ENCODE data around the gene TUFM. TPM values are rescaled to one million over a fixed set of nuclear protein-coding genes. Genes with fewer than 3 reads are reported as not detected.
"Not testable (repeated sequence)": the region's sequence is repeated elsewhere in the genome, so short reads cannot be mapped to it uniquely, and the experiment has no call there.

Gene TUFM
- total RNA-seq, 4 donors from 2014 or later, result 48.3 to 92.9 (median 61.6) TPM

- Histone ChIP-seq H3K9me3 (no peaks in the 10 kb centered on the region), H3K27me3 (no peaks in the 10 kb centered on the region), H3K36me3 (no peaks in the 10 kb centered on the region), H3K4me1 (peaks cover 0 to 12% of the 10 kb centered on the region in 2 donors), H3K27ac (peak within 1 kb of the TSS; percentile 94 to 100), H3K4me3 (peak within 1 kb of the TSS; percentile 94 to 97)
- intact Hi-C loops (cut with DNase I; ENCODE audit: low total_unique reads), result no loop called here
- TF ChIP-seq POLR2A (IDR thresholded peaks at IDR 0.05) (peak; percentile 61 to 87), CTCF (IDR thresholded peaks at IDR 0.05) (peak in 2 of 4 experiments; percentile 45 to 55)
- DNase-seq, result peak; percentile 92 to 93
These were observed 23.4 kb downstream of the TUFM start, which contains the start of gene ATXN2L for GRCh38 chr16:28822520-28823290. ATXN2L (plus strand) TSS chr16:28822999; CDS start chr16:28823260, 261 bp downstream.

- no peak for TF ChIP-seq POLR2A (IDR thresholded peaks at IDR 0.05)
- no peak for TF ChIP-seq CTCF (IDR thresholded peaks at IDR 0.05)
- Histone ChIP-seq H3K36me3 (no peaks in the 10 kb centered on the region), H3K4me1 (peaks cover 0 to 12% of the 10 kb centered on the region in 2 donors), H3K27ac (peak overlapping the region; percentile 94 to 100), H3K9me3 (no peaks in the 10 kb centered on the region), H3K4me3 (peak overlapping the region; percentile 94 to 97), H3K27me3 (no peaks in the 10 kb centered on the region)
- intact Hi-C loops (cut with DNase I; ENCODE audit: low total_unique reads), result no loop called here
- DNase-seq, result no peak
These were observed 24.2 kb downstream of the TUFM start for GRCh38 chr16:28821874-28822519.

- H3K36me3 ChIP-seq; H3K27me3 ChIP-seq; intact Hi-C loops (cut with DNase I; ENCODE audit: low total_unique reads); H3K27ac ChIP-seq; H3K4me3 ChIP-seq; H3K9me3 ChIP-seq; DNase-seq: not testable (repeated sequence)
- H3K4me1 ChIP-seq, result peaks cover 0 to 11% of the 10 kb centered on the region in 2 donors
These were observed 25.6 kb downstream of the TUFM start for GRCh38 chr16:28820546-28820945.

GRCh38 chr16:28820016-28820415, 26.1 kb downstream of the TUFM start:
- TF ChIP-seq CTCF (IDR thresholded peaks at IDR 0.05) (no peak), POLR2A (IDR thresholded peaks at IDR 0.05) (no peak)
- H3K36me3 ChIP-seq, result no peaks in the 10 kb centered on the region
- H3K4me3 ChIP-seq, result no peak overlapping the region
- peaks cover 0 to 6% of the 10 kb centered on the region in 2 donors for H3K4me1 ChIP-seq
- intact Hi-C loops (cut with DNase I; ENCODE audit: low total_unique reads), result no loop called here
- H3K27me3 ChIP-seq, result no peaks in the 10 kb centered on the region
- H3K9me3 ChIP-seq, result no peaks in the 10 kb centered on the region
- no peak for DNase-seq
- H3K27ac ChIP-seq, result no peak overlapping the region

- not testable (repeated sequence) for H3K4me3 ChIP-seq
These were observed 38.6 kb downstream of the TUFM start for GRCh38 chr16:28807445-28808120.

More at GRCh38 chr16:28807445-28808120, 38.6 kb downstream of the TUFM start:
- H3K36me3 ChIP-seq; H3K4me1 ChIP-seq; intact Hi-C loops (cut with DNase I; ENCODE audit: low total_unique reads); DNase-seq; H3K27me3 ChIP-seq; H3K9me3 ChIP-seq; H3K27ac ChIP-seq: not testable (repeated sequence)
